ENCODE data around the gene PHLDA2. TPM values are rescaled to one million over a fixed set of nuclear protein-coding genes. Genes with fewer than 3 reads are reported as not detected.
A peak's percentile ranks its signal among the peaks of the same experiment; 100 is the strongest.

PHLDA2 gene
- total and polyA plus RNA-seq, 4 donors = 0.60 to 49.2 (median 23.0) TPM

DNA sequence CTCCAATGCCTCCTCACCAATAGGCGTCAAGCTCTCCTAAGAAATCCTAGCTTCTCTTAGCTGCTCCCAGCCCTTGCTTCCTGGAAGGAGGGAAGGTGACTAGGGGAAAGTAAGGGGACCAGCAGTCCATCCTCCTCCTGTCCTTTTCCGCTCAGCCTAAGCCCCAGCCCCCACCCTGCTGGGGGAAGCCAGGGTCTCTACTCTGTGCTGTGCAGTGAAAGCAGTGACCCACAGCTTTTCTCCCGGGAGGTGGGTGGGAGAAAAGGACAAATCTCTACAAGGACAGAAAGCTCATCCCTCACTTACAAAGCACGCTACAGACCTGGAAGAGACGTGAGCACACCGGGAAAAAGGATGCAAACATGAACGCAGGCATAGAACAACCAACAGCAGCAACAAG lies 30.9 kb upstream of the PHLDA2 start:
- peaks cover 0 to 2% (median 0%) of the 10 kb centered on the region in 4 donors for H3K9me3 ChIP-seq (ENCODE audit: control insufficient read depth in 4 of 4, insufficient read depth in 3 of 4, low read length in 3 of 4)
- no peak for DNase-seq
- peaks cover 0 to 6% (median 0%) of the 10 kb centered on the region in 5 donors for H3K4me1 ChIP-seq (ENCODE audit: control insufficient read depth in 5 of 5, insufficient read depth in 5 of 5, low read length in 5 of 5)
- no peak for ATAC-seq (ENCODE audit: insufficient read depth, low FRiP score)
- WGBS, 2 donors = 94 to 96% methylated on average over 7 of the region's 7 CpGs
- TF ChIP-seq, protein P1, sequence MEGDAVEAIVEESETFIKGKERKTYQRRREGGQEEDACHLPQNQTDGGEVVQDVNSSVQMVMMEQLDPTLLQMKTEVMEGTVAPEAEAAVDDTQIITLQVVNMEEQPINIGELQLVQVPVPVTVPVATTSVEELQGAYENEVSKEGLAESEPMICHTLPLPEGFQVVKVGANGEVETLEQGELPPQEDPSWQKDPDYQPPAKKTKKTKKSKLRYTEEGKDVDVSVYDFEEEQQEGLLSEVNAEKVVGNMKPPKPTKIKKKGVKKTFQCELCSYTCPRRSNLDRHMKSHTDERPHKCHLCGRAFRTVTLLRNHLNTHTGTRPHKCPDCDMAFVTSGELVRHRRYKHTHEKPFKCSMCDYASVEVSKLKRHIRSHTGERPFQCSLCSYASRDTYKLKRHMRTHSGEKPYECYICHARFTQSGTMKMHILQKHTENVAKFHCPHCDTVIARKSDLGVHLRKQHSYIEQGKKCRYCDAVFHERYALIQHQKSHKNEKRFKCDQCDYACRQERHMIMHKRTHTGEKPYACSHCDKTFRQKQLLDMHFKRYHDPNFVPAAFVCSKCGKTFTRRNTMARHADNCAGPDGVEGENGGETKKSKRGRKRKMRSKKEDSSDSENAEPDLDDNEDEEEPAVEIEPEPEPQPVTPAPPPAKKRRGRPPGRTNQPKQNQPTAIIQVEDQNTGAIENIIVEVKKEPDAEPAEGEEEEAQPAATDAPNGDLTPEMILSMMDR (IDR thresholded peaks at IDR 0.05; ENCODE audit: control extremely low read depth, extremely low read depth) = no peak
- H3K27ac ChIP-seq (ENCODE audit: low read depth in 1 of 2, low read length in 1 of 2) = no peak overlapping the region
- no peaks in the 10 kb centered on the region for H3K27me3 ChIP-seq (ENCODE audit: control insufficient read depth in 3 of 3, insufficient read depth in 3 of 3, low read length in 2 of 3)
- peaks cover 35 to 70% (median 54%) of the 10 kb centered on the region in 4 donors for H3K36me3 ChIP-seq (ENCODE audit: control insufficient read depth in 4 of 4, insufficient read depth in 4 of 4, low read length in 4 of 4)
- H3K4me3 ChIP-seq = no peak overlapping the region
- no peak overlapping the region for H3K9ac ChIP-seq (ENCODE audit: insufficient read depth in 1 of 2, low read length in 2 of 2)

DNA sequence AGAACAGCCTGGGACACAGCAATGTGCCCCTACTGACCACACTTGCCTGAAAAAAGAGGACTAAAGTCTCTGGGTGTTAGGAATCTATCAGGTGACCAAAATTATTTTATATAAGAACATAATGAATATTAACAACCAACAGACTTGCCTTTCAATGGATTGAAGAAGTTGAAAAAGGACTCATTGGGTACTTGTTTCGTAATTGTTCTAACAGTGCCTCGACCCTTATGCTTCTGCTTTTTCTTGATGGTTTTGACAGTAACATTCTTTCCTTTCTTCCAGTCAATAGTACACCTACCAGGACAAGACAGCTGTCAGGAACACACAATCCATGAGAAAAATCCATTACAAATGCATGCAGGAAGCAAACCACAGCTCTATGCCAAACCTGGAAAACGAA lies 29.0 kb upstream of the PHLDA2 start:
- 58 to 69% methylated on average over 3 of the region's 3 CpGs for WGBS, 2 donors
- ATAC-seq (ENCODE audit: insufficient read depth, low FRiP score) = no peak

DNA sequence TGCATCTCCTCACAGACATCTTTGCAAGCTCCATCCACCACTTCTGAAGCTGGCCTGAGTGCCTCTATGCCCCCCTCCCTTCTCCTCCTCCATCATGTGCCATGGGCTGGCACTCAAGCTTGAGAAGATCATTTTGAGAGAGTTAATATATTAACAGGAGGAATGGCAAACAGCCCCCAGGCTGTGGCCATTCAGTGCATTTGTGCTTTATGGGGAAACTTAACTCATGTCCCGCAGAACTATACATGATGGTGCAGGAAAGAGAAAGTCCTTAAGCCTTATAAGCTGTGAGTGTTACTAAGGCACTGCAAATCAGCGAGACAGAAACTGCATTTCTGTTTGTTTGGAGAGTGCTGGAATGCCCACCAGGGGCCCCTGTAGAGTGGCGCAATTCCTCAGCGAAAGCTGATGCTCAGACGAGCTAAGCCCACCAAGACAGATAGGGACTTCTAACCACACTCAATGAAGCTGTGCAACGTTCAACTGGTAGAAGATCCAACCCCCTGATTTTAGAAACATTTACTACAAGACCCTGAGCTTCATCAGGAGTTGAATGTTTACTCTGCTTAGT lies 26.8 kb upstream of the PHLDA2 start:
- WGBS, 2 donors = 76 to 83% methylated on average over 6 of the region's 6 CpGs
- Histone ChIP-seq H3K27me3 (ENCODE audit: control insufficient read depth in 3 of 3, insufficient read depth in 3 of 3, low read length in 2 of 3) (no peaks in the 10 kb centered on the region), H3K9ac (ENCODE audit: insufficient read depth in 1 of 2, low read length in 2 of 2) (no peak overlapping the region), H3K27ac (ENCODE audit: low read depth in 1 of 2, low read length in 1 of 2) (no peak overlapping the region), H3K36me3 (ENCODE audit: control insufficient read depth in 4 of 4, insufficient read depth in 4 of 4, low read length in 4 of 4) (peaks cover 48 to 87% (median 65%) of the 10 kb centered on the region in 4 donors), H3K4me1 (ENCODE audit: control insufficient read depth in 5 of 5, insufficient read depth in 5 of 5, low read length in 5 of 5) (peaks cover 0 to 12% (median 0%) of the 10 kb centered on the region in 5 donors), H3K9me3 (ENCODE audit: control insufficient read depth in 4 of 4, insufficient read depth in 3 of 4, low read length in 3 of 4) (no peaks in the 10 kb centered on the region), H3K4me3 (no peak overlapping the region)
- ATAC-seq (ENCODE audit: insufficient read depth, low FRiP score) (no peak), DNase-seq (peak in 2 of 3 donors; percentile 30 to 70)
- TF ChIP-seq, protein P1 (IDR thresholded peaks at IDR 0.05; ENCODE audit: control extremely low read depth, extremely low read depth) = no peak

More for the DNA sequence above, 29.0 kb upstream of the PHLDA2 start:
- DNase-seq = no peak
- Histone ChIP-seq H3K4me1 (ENCODE audit: control insufficient read depth in 5 of 5, insufficient read depth in 5 of 5, low read length in 5 of 5) (peaks cover 0 to 12% (median 0%) of the 10 kb centered on the region in 5 donors), H3K9me3 (ENCODE audit: control insufficient read depth in 4 of 4, insufficient read depth in 3 of 4, low read length in 3 of 4) (no peaks in the 10 kb centered on the region), H3K4me3 (no peak overlapping the region), H3K27ac (ENCODE audit: low read depth in 1 of 2, low read length in 1 of 2) (no peak overlapping the region), H3K9ac (ENCODE audit: insufficient read depth in 1 of 2, low read length in 2 of 2) (no peak overlapping the region), H3K36me3 (ENCODE audit: control insufficient read depth in 4 of 4, insufficient read depth in 4 of 4, low read length in 4 of 4) (peaks cover 47 to 75% (median 52%) of the 10 kb centered on the region in 4 donors), H3K27me3 (ENCODE audit: control insufficient read depth in 3 of 3, insufficient read depth in 3 of 3, low read length in 2 of 3) (no peaks in the 10 kb centered on the region)
- TF ChIP-seq, protein P1 (IDR thresholded peaks at IDR 0.05; ENCODE audit: control extremely low read depth, extremely low read depth) = no peak

Measured in lung (tissue), 12 donors.